ENCODE measurements around the gene DCST2.

The DCST2 gene

DNA sequence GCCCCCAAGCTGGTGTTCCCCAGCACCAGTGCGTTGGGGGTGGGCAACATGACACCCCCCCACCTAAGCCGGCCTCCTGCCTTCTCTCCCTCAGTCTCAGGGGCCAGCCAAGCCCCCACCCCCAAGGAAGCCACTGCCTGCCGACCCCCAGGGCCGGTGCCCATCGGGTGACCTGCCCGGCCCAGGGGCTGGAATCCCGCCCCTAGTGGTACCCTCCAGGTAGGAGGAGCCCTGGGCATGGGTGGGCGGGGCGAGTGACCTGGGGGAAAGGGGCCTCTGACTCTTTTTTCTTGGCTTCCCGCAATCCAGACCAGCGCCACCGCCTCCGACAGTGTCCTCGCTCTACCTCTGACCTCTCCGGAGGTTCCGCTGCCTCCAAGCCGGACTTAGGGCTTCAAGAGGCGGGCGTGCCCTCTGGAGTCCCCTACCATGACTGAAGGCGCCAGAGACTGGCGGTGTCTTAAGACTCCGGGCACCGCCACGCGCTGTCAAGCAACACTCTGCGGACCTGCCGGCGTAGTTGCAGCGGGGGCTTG is 28.6 kb upstream of the DCST2 start:
- H3K4me2 ChIP-seq (ENCODE audit: low read depth, low read length, poor library complexity, severe bottlenecking), result peak overlapping the region; percentile 73
- TF ChIP-seq, protein P1, sequence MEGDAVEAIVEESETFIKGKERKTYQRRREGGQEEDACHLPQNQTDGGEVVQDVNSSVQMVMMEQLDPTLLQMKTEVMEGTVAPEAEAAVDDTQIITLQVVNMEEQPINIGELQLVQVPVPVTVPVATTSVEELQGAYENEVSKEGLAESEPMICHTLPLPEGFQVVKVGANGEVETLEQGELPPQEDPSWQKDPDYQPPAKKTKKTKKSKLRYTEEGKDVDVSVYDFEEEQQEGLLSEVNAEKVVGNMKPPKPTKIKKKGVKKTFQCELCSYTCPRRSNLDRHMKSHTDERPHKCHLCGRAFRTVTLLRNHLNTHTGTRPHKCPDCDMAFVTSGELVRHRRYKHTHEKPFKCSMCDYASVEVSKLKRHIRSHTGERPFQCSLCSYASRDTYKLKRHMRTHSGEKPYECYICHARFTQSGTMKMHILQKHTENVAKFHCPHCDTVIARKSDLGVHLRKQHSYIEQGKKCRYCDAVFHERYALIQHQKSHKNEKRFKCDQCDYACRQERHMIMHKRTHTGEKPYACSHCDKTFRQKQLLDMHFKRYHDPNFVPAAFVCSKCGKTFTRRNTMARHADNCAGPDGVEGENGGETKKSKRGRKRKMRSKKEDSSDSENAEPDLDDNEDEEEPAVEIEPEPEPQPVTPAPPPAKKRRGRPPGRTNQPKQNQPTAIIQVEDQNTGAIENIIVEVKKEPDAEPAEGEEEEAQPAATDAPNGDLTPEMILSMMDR (IDR thresholded peaks at IDR 0.05; ENCODE audit: insufficient read depth, low read length, poor library complexity, severe bottlenecking), result no peak
- TF ChIP-seq EZH2phosphoT487 (conservative IDR thresholded peaks at IDR 0.05; ENCODE audit: low read length), result no peak
- H3K79me2 ChIP-seq (ENCODE audit: insufficient read depth, low read length), result no peaks in the 10 kb centered on the region

DNA sequence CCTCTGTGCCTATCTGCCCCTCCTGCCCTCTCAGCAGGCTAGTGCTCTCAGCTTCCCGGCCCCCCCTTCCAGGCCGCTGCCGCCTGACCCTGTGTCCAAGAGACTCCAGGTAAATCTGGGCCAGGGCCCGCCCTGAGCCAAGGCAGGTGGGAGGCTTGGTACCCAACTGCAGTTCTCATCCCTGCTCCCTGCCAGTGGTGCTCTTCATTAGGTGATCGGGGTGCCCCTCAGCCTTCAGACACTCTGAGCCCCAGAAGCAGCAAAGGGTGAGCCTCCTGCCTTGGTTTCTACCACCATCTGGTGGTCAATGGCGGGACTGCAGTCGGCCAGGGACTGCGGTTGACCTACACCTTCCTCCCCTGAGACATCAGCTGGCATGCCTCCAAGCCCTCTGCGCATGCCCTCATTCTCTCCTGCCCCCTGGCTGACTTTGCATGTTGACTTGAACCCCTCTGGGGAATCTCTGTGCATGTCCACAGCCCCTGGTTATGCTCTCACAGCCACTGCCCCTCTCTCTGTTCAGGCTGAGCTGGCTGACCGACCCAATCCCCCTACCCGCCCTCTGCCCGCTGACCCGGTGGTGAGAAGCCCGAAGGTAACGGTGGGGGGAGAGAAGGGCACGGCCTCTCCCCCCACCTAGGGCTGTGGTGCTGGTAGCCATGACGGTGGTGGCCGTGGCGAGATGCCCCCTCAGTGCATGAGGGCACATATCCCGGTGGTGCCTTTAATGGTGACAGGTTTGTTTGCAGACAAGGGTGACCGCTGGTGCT is 28.0 kb upstream of the DCST2 start:
- peak overlapping the region; percentile 73 for H3K4me2 ChIP-seq (ENCODE audit: low read depth, low read length, poor library complexity, severe bottlenecking)
- peaks cover 7% of the 10 kb centered on the region; the same call in 1 of the 2 replicates for H3F3A ChIP-seq (ENCODE audit: insufficient read depth)
- no peaks in the 10 kb centered on the region for H4K20me1 ChIP-seq (ENCODE audit: low read depth, low read length)
- H3K9me3 ChIP-seq (ENCODE audit: insufficient read depth, low read length), result no peaks in the 10 kb centered on the region
- no peaks in the 10 kb centered on the region for H3K9me2 ChIP-seq (replicated peaks; ENCODE audit: insufficient read depth, low read length)
- peak overlapping the region; percentile 94 for H3K4me3 ChIP-seq (ENCODE audit: insufficient read depth, low read length, poor library complexity, severe bottlenecking)
- H3K79me2 ChIP-seq (ENCODE audit: insufficient read depth, low read length), result no peaks in the 10 kb centered on the region
- H3K36me3 ChIP-seq (ENCODE audit: low read length), result no peaks in the 10 kb centered on the region
- H3K27ac ChIP-seq (ENCODE audit: low read depth, low read length), result no peak overlapping the region
- TF ChIP-seq, protein P1 (IDR thresholded peaks at IDR 0.05; ENCODE audit: insufficient read depth, low read length, poor library complexity, severe bottlenecking), result peak; percentile 82
- TF ChIP-seq EZH2phosphoT487 (conservative IDR thresholded peaks at IDR 0.05; ENCODE audit: low read length), result no peak
- H3K27me3 ChIP-seq (ENCODE audit: low read length), result no peaks in the 10 kb centered on the region
- H2AFZ ChIP-seq (ENCODE audit: low read depth, low read length, severe bottlenecking), result peak overlapping the region; percentile 92
- H3K9ac ChIP-seq (ENCODE audit: low read length), result peak overlapping the region; percentile 79; the same call in 1 of the 2 replicates

More for the DNA sequence above, 28.6 kb upstream of the DCST2 start:
- Histone ChIP-seq H3K9me3 (ENCODE audit: insufficient read depth, low read length) (no peaks in the 10 kb centered on the region), H3K27ac (ENCODE audit: low read depth, low read length) (no peak overlapping the region), H3K4me3 (ENCODE audit: insufficient read depth, low read length, poor library complexity, severe bottlenecking) (peak overlapping the region; percentile 94), H3K27me3 (ENCODE audit: low read length) (no peaks in the 10 kb centered on the region), H3K9ac (ENCODE audit: low read length) (peak overlapping the region; percentile 79), H4K20me1 (ENCODE audit: low read depth, low read length) (no peaks in the 10 kb centered on the region), H3K36me3 (ENCODE audit: low read length) (no peaks in the 10 kb centered on the region), H2AFZ (ENCODE audit: low read depth, low read length, severe bottlenecking) (peak overlapping the region; percentile 92), H3K9me2 (replicated peaks; ENCODE audit: insufficient read depth, low read length) (no peaks in the 10 kb centered on the region), H3F3A (ENCODE audit: insufficient read depth) (peaks cover 7% of the 10 kb centered on the region; the same call in 1 of the 2 replicates)

DNA sequence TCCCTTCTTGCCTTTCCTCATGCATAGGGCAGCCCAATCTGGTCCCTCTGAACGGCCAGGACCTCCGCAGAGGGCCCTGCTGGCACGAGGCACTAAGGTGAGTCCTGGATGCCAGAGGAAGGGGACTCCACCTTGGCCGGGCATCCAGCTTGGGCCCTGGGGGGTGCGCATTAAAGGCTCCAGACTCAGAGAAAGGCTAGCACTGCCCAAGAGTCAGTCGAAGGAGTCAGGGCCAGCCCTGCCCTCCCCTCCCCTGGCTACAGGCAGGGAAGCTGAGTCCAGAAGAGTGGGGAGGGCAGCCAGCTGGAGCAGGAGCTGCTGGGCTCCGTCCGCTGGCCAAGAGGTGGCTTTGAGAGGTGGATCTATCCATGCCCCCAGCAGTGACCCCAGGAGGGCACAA is 27.2 kb upstream of the DCST2 start:
- no peaks in the 10 kb centered on the region for H4K20me1 ChIP-seq (ENCODE audit: low read depth, low read length)
- H3K9me2 ChIP-seq (replicated peaks; ENCODE audit: insufficient read depth, low read length), result no peaks in the 10 kb centered on the region
- no peak overlapping the region for H3K27ac ChIP-seq (ENCODE audit: low read depth, low read length)
- H3K27me3 ChIP-seq (ENCODE audit: low read length), result no peaks in the 10 kb centered on the region
- no peak overlapping the region for H2AFZ ChIP-seq (ENCODE audit: low read depth, low read length, severe bottlenecking)
- H3K4me3 ChIP-seq (ENCODE audit: insufficient read depth, low read length, poor library complexity, severe bottlenecking), result no peak overlapping the region
- H3K4me2 ChIP-seq (ENCODE audit: low read depth, low read length, poor library complexity, severe bottlenecking), result no peak overlapping the region
- no peaks in the 10 kb centered on the region for H3K36me3 ChIP-seq (ENCODE audit: low read length)
- TF ChIP-seq, protein P1 (IDR thresholded peaks at IDR 0.05; ENCODE audit: insufficient read depth, low read length, poor library complexity, severe bottlenecking), result no peak
- TF ChIP-seq EZH2phosphoT487 (conservative IDR thresholded peaks at IDR 0.05; ENCODE audit: low read length), result no peak
- H3K79me2 ChIP-seq (ENCODE audit: insufficient read depth, low read length), result no peaks in the 10 kb centered on the region
- no peaks in the 10 kb centered on the region for H3K9me3 ChIP-seq (ENCODE audit: insufficient read depth, low read length)
- peaks cover 7% of the 10 kb centered on the region; the same call in 1 of the 2 replicates for H3F3A ChIP-seq (ENCODE audit: insufficient read depth)
- no peak overlapping the region for H3K9ac ChIP-seq (ENCODE audit: low read length)

Measured in SU-DHL-6 (cell line).